Measurements from ENCODE around the gene BLVRB. TPM values are rescaled to one million over a fixed set of nuclear protein-coding genes. Genes with fewer than 3 reads are reported as not detected.

BLVRB gene
- total and polyA plus RNA-seq, 9 of the 15 experiments (the other 6 are each of a cell fraction or from before 2014, with no cell fraction given), result 81.1 to 749 (median 331) TPM

GRCh38 chr19:40513345-40513678 is 47.8 kb upstream of the BLVRB start:
- no TSS peak for BruUV-seq (replicated peaks)
- DNase-seq (ENCODE audit: extremely low read depth in 1 of 4, low spot score in 3 of 4) (no peak), ATAC-seq (no peak), FAIRE-seq (no peak)
- Histone ChIP-seq H4K20me1 (replicated peaks; ENCODE audit: control insufficient read depth, insufficient read depth, low read length) (no peaks in the 10 kb centered on the region), H3K4me3 (no peak overlapping the region), H3K27me3 (ENCODE audit: control insufficient read depth in 2 of 2, insufficient read depth in 2 of 2, low read length in 2 of 2) (no peaks in the 10 kb centered on the region), H3K79me2 (ENCODE audit: control insufficient read depth, insufficient read depth, low read length) (no peaks in the 10 kb centered on the region), H2AFZ (ENCODE audit: low read depth, low read length) (no peak overlapping the region), H3K27ac (ENCODE audit: extremely low read depth, low read depth, low read length) (no peak overlapping the region), H3K9ac (ENCODE audit: insufficient read depth in 1 of 2, low read depth in 2 of 2, low read length in 2 of 2) (no peak overlapping the region), H3K9me1 (ENCODE audit: control insufficient read depth, insufficient read depth, low read length) (no peaks in the 10 kb centered on the region), H3K4me1 (replicated peaks in 1 of 2; ENCODE audit: control insufficient read depth in 2 of 2, insufficient read depth in 2 of 2, low read length in 2 of 2) (peaks cover 4 to 10% of the 10 kb centered on the region in 2 experiments; a peak in 3 of 5 replicates), H3K4me2 (ENCODE audit: insufficient read depth, low read length) (no peak overlapping the region), H3K9me3 (replicated peaks; ENCODE audit: control insufficient read depth, insufficient read depth, low read depth, low read length) (no peaks in the 10 kb centered on the region), H3K36me3 (ENCODE audit: control insufficient read depth, insufficient read depth, low read length) (no peaks in the 10 kb centered on the region)
- in situ Hi-C loops (cut with MboI), result no loop called here
- ChIA-PET POLR2A (interaction anchor here (0.9 kb wide), 1 partner anchor 8 kb away, joined by 3 read pairs; no protein-coding TSS in a partner anchor), CTCF (ENCODE audit: low intra/inter-chr PET ratio) (no interaction called here)
- intact Hi-C loops (cut with micrococcal nuclease), result no loop called here
- TF ChIP-seq PBX2 (CRISPR knock-in tag; IDR thresholded peaks at IDR 0.05; ENCODE audit: low read depth), result no peak
- no peak for TF ChIP-seq PBX2 (tag; conservative IDR thresholded peaks at IDR 0.05; ENCODE audit: low read depth)
- peak; percentile 93 for TF ChIP-seq ZBTB33 (CRISPR knock-in tag; IDR thresholded peaks at IDR 0.05)
- WGBS (ENCODE audit: insufficient coverage, low coverage, missing lambda C conversion rate), result 93% methylated on average over 11 of the region's 27 CpGs

All from K562 (cell line).